HepG2 (cell line): Measurements from ENCODE around the gene TSPAN11. TPM values are rescaled to one million over a fixed set of nuclear protein-coding genes. Genes with fewer than 3 reads are reported as not detected.

Source experiments
- ATAC-seq: fragments of 200-7000 bp; cut with Tn5 transposase; 3 replicates; pipeline ENCODE4 v1.9.1; 2020; ENCODE audit warnings: mild to moderate bottlenecking, moderate library complexity
- BruUV-seq: library from RNA; stranded (reverse); fragments of 400-500 nt; replicated peaks from 2 replicates; lab custom pipeline; 2021; lab: Mats Ljungman, UMichigan
- CTCF ChIA-PET: fragments of 300-600 bp; formaldehyde crosslinking; extraction: SDS; loops from one replicate; lab custom pipeline; 2021; ENCODE audit warnings: low total read pairs, inconsistent platforms, low intra/inter-chr PET ratio; lab: Yijun Ruan, JAX
- POLR2A ChIA-PET: fragments of 350-600 bp; sonication (Branson Sonifier 250); formaldehyde crosslinking; loops from one replicate; lab custom pipeline; 2020; ENCODE audit warnings: antibody characterized with exemption, inconsistent platforms; lab: Yijun Ruan, JAX
- DNase-seq: peaks from one replicate; pipeline ENCODE4 v3.0.0-alpha.2; 2015; ENCODE audit warnings: low spot score
- FAIRE-seq: peaks from 3 replicates; lab custom pipeline; 2011; peaks lifted over from hg19 to GRCh38; lab: Jason Lieb, UNC
- H2AFZ ChIP-seq: one replicate; pipeline ENCODE4 v1.6.1; 2011; ENCODE audit warnings: low read length, inconsistent platforms
- H3K27ac ChIP-seq: fragments of 300-600 bp; 3 replicates; pipeline ENCODE4 v1.8.0; 2011; ENCODE audit warnings: mixed run types, mild to moderate bottlenecking, mixed read lengths, low read length, inconsistent platforms; ENCODE audit not compliant: insufficient read depth; ENCODE audit errors: extremely low read length
- H3K27me3 ChIP-seq, 2 experiments: fragments of 200-600 bp in 1 of 2; 2 replicates in 1 of 2; 3 replicates in 1 of 2; pipeline versions ENCODE4 v1.6.0 to v1.8.0; 2011; ENCODE audit warnings: low read length in 2 of 2, mild to moderate bottlenecking in 2 of 2, moderate library complexity in 2 of 2, inconsistent platforms in 1 of 2; ENCODE audit not compliant: insufficient read depth in 2 of 2, control insufficient read depth in 1 of 2
- H3K36me3 ChIP-seq, 2 experiments: fragments of 200-600 bp in 1 of 2; replicated peaks in 1 of 2; 2 replicates in 1 of 2; 3 replicates in 1 of 2; pipeline versions ENCODE4 v1.5.1 to v1.8.0; 2011; ENCODE audit warnings: low read length in 2 of 2, inconsistent platforms in 1 of 2; ENCODE audit not compliant: insufficient read depth in 2 of 2, control insufficient read depth in 1 of 2
- H3K4me1 ChIP-seq: 2 replicates; pipeline ENCODE4 v1.5.1; 2012; ENCODE audit warnings: low read length, inconsistent platforms; ENCODE audit not compliant: insufficient read depth
- H3K4me2 ChIP-seq: 2 replicates; pipeline ENCODE4 v1.6.0; 2011; ENCODE audit warnings: low read depth, low read length, inconsistent platforms
- H3K4me3 ChIP-seq, 3 experiments: fragments of 200-600 bp in 1 of 3; sonication (generic), shearing (Covaris generic) in 1 of 3; replicated peaks in 1 of 3; 2 replicates each; pipeline ENCODE4 v1.5.1; 2011 to 2016; ENCODE audit warnings: low read length in 3 of 3, inconsistent platforms in 2 of 3, low read depth in 2 of 3, mild to moderate bottlenecking in 2 of 3, control low read depth in 1 of 3, mixed read lengths in 1 of 3; ENCODE audit not compliant: insufficient read depth in 1 of 3
- H3K79me2 ChIP-seq: one replicate; pipeline ENCODE4 v1.6.1; 2011; ENCODE audit warnings: low read length, inconsistent platforms; ENCODE audit not compliant: insufficient read depth
- H3K9ac ChIP-seq: 2 replicates; pipeline ENCODE4 v1.6.0; 2011; ENCODE audit warnings: mild to moderate bottlenecking, low read depth, low read length, inconsistent platforms; ENCODE audit not compliant: insufficient read depth
- H3K9me3 ChIP-seq: 2 replicates; pipeline ENCODE4 v1.5.1; 2012; ENCODE audit warnings: mild to moderate bottlenecking, low read length
- H4K20me1 ChIP-seq: 2 replicates; pipeline ENCODE4 v1.6.0; 2011; ENCODE audit warnings: inconsistent platforms, mild to moderate bottlenecking, low read length, moderate library complexity; ENCODE audit not compliant: insufficient read depth
- GTF3A ChIP-seq: sonication (generic); formaldehyde crosslinking; conservative IDR thresholded peaks from 2 replicates; pipeline ENCODE4 v1.4.0; 2020; ENCODE audit warnings: mild to moderate bottlenecking, missing genetic modification reagents
- SSRP1 ChIP-seq: IDR thresholded peaks from 2 replicates; pipeline ENCODE4 v1.6.1; 2016; ENCODE audit warnings: control low read depth
- ZNF629 ChIP-seq: sonication (generic); formaldehyde crosslinking; conservative IDR thresholded peaks from 2 replicates; pipeline ENCODE4 v1.5.0; 2020; ENCODE audit warnings: missing genetic modification reagents
- ZNF703 ChIP-seq: sonication (generic); formaldehyde crosslinking; IDR thresholded peaks from 2 replicates; pipeline ENCODE4 v1.5.1; 2020; ENCODE audit warnings: missing genetic modification reagents, mild to moderate bottlenecking, moderate library complexity, borderline replicate concordance
- WGBS: methylation state at CpG from one replicate; pipeline ENCODE4 v1.1.6; 2017; ENCODE audit warnings: low lambda C conversion rate; 5-methylcytosine and 5-hydroxymethylcytosine counted together
- in situ Hi-C: cut with HindIII; loops from 2 replicates; pipeline ENCODE4 v1.10.0; 2017; ENCODE audit warnings: low pct_unique_long_range_greater_than_20kb; ENCODE audit not compliant: extremely low pct_ligation_motif_present
- intact Hi-C: fragments of 100-400 bp; cut with micrococcal nuclease; formaldehyde crosslinking; loops from one replicate; pipeline ENCODE4 v1.10.0; 2022; ENCODE audit not compliant: unreplicated experiment
- polyA plus RNA-seq, 8 experiments: library from polyadenylated mRNA; depleted of rRNA in 3 of 8; stranded (reverse) in 7 of 8; unstranded in 1 of 8; fragments of >200 nt; fragmentation: Illumina TruSeq in 4 of 8; extraction: Trizol in 4 of 8; gene quantifications; 2 replicates each; pipeline versions ENCODE4 v1.2.1 to v1.2.3, GENCODE V29; 2011 to 2016; ENCODE audit warnings: low read depth in 4 of 8, missing spikeins in 1 of 8, mixed read lengths in 1 of 8; ENCODE audit not compliant: insufficient read depth in 1 of 8
- total RNA-seq, 5 experiments: library from RNA; depleted of rRNA; stranded (reverse); fragments of >200 nt; fragmentation: Illumina TruSeq; extraction: Trizol; gene quantifications; 2 replicates each; pipeline ENCODE4 v1.2.3, GENCODE V29; 2016; ENCODE audit warnings: low read depth in 1 of 5
- TF ChIP-seq, protein P1 (sequence below): sonication (generic); formaldehyde crosslinking; IDR thresholded peaks from 2 replicates; pipeline ENCODE4 v1.4.0; 2020; ENCODE audit warnings: missing genetic modification reagents
- TF ChIP-seq, protein P2 (sequence below): sonication (generic); formaldehyde crosslinking; IDR thresholded peaks from 2 replicates; pipeline ENCODE4 v1.8.0; 2022; ENCODE audit warnings: missing genetic modification reagents, mild to moderate bottlenecking, moderate library complexity, borderline replicate concordance
- TF ChIP-seq, protein P3 (sequence below): sonication (generic); formaldehyde crosslinking; IDR thresholded peaks from 2 replicates; pipeline ENCODE4 v1.8.0; 2022; ENCODE audit warnings: missing genetic modification reagents, mild to moderate bottlenecking, inconsistent platforms, borderline replicate concordance
- TF ChIP-seq, protein P4 (sequence below): sonication (generic); formaldehyde crosslinking; IDR thresholded peaks from 2 replicates; pipeline ENCODE4 v1.4.0; 2020; ENCODE audit warnings: mild to moderate bottlenecking, missing genetic modification reagents

The TSPAN11 gene
- total and polyA plus RNA-seq, 2 of the 13 experiments (the other 11 are each of a cell fraction or from before 2014, with no cell fraction given) = 0.01 to 0.07 TPM

DNA sequence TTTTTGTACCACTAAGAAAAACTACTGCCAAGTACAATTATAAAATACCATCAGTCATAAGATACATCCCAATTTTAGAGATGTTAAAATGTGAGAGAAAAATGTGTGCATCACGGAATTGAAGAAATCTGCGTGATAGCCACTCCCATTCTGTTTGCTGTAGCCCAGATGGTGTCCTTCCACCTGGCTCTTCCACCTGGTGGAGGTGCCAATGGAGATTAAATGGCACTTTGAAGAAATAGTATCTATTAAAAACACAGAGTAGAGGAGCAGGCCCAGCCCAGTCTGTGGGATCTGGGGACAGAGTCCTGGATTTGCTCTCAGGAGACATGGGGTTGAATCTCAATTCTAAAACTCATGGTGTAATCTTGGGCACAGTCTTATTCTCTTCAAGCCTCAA, 35.5 kb downstream of the TSPAN11 start:
- H3K9me3 ChIP-seq = no peaks in the 10 kb centered on the region
- BruUV-seq = no TSS peak

More for the DNA sequence above, 35.5 kb downstream of the TSPAN11 start:
- Histone ChIP-seq H3K4me1 (no peaks in the 10 kb centered on the region), H4K20me1 (no peaks in the 10 kb centered on the region), H3K79me2 (no peaks in the 10 kb centered on the region), H3K36me3 (no peaks in the 10 kb centered on the region), H2AFZ (no peak overlapping the region), H3K27me3 (peaks cover 8 to 25% of the 10 kb centered on the region in 2 experiments; a peak in 4 of 5 replicates), H3K27ac (no peak overlapping the region), H3K4me2 (no peak overlapping the region), H3K9ac (no peak overlapping the region), H3K4me3 (no peak overlapping the region)
- intact Hi-C loops = no loop called here
- in situ Hi-C loops = no loop called here
- no peak for DNase-seq
- ChIA-PET CTCF (no interaction called here), POLR2A (no interaction called here)
- WGBS = 73% methylated on average over 2 of the region's 2 CpGs
- no peak for FAIRE-seq
- ATAC-seq = no peak
- TF ChIP-seq, protein P1, sequence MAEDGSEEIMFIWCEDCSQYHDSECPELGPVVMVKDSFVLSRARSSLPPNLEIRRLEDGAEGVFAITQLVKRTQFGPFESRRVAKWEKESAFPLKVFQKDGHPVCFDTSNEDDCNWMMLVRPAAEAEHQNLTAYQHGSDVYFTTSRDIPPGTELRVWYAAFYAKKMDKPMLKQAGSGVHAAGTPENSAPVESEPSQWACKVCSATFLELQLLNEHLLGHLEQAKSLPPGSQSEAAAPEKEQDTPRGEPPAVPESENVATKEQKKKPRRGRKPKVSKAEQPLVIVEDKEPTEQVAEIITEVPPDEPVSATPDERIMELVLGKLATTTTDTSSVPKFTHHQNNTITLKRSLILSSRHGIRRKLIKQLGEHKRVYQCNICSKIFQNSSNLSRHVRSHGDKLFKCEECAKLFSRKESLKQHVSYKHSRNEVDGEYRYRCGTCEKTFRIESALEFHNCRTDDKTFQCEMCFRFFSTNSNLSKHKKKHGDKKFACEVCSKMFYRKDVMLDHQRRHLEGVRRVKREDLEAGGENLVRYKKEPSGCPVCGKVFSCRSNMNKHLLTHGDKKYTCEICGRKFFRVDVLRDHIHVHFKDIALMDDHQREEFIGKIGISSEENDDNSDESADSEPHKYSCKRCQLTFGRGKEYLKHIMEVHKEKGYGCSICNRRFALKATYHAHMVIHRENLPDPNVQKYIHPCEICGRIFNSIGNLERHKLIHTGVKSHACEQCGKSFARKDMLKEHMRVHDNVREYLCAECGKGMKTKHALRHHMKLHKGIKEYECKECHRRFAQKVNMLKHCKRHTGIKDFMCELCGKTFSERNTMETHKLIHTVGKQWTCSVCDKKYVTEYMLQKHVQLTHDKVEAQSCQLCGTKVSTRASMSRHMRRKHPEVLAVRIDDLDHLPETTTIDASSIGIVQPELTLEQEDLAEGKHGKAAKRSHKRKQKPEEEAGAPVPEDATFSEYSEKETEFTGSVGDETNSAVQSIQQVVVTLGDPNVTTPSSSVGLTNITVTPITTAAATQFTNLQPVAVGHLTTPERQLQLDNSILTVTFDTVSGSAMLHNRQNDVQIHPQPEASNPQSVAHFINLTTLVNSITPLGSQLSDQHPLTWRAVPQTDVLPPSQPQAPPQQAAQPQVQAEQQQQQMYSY (CRISPR knock-in tag) = no peak
- TF ChIP-seq, protein P2, sequence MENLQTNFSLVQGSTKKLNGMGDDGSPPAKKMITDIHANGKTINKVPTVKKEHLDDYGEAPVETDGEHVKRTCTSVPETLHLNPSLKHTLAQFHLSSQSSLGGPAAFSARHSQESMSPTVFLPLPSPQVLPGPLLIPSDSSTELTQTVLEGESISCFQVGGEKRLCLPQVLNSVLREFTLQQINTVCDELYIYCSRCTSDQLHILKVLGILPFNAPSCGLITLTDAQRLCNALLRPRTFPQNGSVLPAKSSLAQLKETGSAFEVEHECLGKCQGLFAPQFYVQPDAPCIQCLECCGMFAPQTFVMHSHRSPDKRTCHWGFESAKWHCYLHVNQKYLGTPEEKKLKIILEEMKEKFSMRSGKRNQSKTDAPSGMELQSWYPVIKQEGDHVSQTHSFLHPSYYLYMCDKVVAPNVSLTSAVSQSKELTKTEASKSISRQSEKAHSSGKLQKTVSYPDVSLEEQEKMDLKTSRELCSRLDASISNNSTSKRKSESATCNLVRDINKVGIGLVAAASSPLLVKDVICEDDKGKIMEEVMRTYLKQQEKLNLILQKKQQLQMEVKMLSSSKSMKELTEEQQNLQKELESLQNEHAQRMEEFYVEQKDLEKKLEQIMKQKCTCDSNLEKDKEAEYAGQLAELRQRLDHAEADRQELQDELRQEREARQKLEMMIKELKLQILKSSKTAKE (CRISPR knock-in tag) = no peak
- TF ChIP-seq ZNF629 (CRISPR knock-in tag) (no peak), GTF3A (CRISPR knock-in tag) (no peak), ZNF703 (CRISPR knock-in tag) (no peak), SSRP1 (CRISPR knock-in tag) (no peak)
- TF ChIP-seq, protein P3, sequence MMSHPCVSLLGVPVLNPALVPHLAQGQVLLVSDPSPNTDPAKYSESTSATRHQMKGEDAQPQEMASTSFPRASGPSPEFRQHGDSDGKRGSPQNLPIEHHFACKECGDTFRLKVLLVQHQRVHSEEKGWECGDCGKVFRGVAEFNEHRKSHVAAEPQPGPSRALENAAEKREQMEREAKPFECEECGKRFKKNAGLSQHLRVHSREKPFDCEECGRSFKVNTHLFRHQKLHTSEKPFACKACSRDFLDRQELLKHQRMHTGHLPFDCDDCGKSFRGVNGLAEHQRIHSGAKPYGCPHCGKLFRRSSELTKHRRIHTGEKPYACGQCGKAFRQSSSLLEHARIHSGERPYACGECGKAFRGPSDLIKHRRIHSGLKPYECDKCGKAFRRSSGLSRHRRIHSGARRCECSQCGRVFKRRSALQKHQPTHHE (CRISPR knock-in tag) = no peak
- TF ChIP-seq, protein P4, sequence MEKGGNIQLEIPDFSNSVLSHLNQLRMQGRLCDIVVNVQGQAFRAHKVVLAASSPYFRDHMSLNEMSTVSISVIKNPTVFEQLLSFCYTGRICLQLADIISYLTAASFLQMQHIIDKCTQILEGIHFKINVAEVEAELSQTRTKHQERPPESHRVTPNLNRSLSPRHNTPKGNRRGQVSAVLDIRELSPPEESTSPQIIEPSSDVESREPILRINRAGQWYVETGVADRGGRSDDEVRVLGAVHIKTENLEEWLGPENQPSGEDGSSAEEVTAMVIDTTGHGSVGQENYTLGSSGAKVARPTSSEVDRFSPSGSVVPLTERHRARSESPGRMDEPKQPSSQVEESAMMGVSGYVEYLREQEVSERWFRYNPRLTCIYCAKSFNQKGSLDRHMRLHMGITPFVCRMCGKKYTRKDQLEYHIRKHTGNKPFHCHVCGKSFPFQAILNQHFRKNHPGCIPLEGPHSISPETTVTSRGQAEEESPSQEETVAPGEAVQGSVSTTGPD (CRISPR knock-in tag) = no peak
